ENCODE measurements around the gene YEATS2.
"Not testable (repeated sequence)": the region's sequence is repeated elsewhere in the genome, so short reads cannot be mapped to it uniquely, and the experiment has no call there.

Gene YEATS2

GRCh38 chr3:183776451-183776850 lies 78.9 kb downstream of the YEATS2 start:
- DNase-seq (ENCODE audit: low spot score) = not testable (repeated sequence)

- DNase-seq (ENCODE audit: low spot score) = no peak
Measured at GRCh38 chr3:183777016-183777618, 79.5 kb downstream of the YEATS2 start.

DNA sequence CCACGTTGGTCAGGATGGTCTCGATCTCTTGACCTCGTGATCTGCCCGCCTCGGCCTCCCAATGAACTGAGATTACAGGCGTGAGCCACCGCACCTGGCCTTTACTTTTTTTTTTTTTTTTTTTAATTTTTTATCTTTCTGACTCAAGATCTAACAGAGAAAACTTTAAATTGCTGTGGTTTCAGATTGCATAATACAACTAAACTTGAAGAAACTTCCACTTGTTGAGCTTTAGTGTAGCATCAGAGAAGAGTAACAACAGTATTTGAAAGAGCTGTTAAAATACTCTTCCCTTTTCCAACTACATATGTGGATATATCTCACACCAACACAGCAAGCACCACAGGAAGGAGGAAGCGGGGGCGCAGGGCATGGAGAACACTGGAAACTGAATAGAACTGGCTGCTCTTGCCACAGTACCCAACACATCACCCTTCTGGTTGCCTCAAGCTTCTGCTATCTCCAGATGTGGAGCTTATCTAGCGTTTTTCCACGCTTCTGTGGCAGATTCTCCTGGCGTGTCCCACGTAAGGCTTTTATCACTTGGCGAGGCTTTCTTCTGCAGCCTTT lies 82.4 kb downstream of the YEATS2 start:
- DNase-seq (ENCODE audit: low spot score) = no peak

DNA sequence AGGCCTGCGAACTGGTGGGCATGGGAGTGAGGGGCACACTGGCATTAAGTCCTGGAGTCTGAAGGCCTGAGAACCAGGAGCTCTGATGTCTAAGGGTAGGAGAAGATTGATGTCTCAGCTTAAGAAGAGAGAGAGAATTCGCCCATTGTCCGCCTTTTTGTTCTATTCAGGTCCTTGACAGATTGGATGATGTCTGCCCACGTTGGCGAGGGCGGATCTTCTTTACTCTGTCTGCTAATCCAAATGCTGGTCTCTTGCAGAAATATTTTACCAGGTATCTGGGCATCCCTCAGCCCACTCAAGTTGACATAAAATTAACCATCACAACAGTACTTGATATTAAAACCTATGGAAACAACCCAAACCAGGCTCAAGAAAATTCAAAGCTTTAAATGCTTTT lies 83.6 kb downstream of the YEATS2 start:
- DNase-seq (ENCODE audit: low spot score) = no peak

GRCh38 chr3:183782576-183783276 lies 85.1 kb downstream of the YEATS2 start:
- no peak for DNase-seq (ENCODE audit: low spot score)

GRCh38 chr3:183784503-183784902 lies 86.9 kb downstream of the YEATS2 start:
- not testable (repeated sequence) for DNase-seq (ENCODE audit: low spot score)

- DNase-seq (ENCODE audit: low spot score) = no peak
Measured at GRCh38 chr3:183789826-183790225, 92.2 kb downstream of the YEATS2 start.

- no peak for DNase-seq (ENCODE audit: low spot score)
Measured at GRCh38 chr3:183790700-183791099, 93.1 kb downstream of the YEATS2 start.

- no peak for DNase-seq (ENCODE audit: low spot score)
Measured at GRCh38 chr3:183792976-183793375, 95.4 kb downstream of the YEATS2 start.

DNA sequence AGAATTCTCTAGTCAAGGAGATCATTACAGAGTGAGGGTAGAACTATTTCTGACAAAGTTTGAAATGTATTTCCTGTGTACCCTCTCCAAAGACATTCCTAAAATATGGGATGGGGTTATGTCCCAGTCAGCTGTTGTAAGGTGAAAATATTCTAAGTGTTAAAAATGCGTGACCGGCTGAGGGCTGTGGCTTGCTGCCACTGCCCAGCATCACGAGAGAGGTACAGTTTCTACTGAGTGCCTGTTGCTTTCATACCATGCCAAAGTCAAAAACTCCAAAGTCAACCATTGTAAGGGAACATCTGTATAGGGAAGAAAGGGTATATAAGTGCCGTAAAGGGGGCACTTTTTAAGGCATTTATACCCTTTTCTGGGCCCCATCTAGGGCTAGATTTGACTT lies 96.9 kb downstream of the YEATS2 start:
- no peak for DNase-seq (ENCODE audit: low spot score)

- DNase-seq (ENCODE audit: low spot score) = no peak
Measured at GRCh38 chr3:183796372-183796771, 98.8 kb downstream of the YEATS2 start.

GRCh38 chr3:183797996-183798395 lies 100.4 kb downstream of the YEATS2 start:
- no peak for DNase-seq (ENCODE audit: low spot score)

- no peak for DNase-seq (ENCODE audit: low spot score)
Measured at GRCh38 chr3:183799461-183799860, 101.9 kb downstream of the YEATS2 start.

GRCh38 chr3:183800243-183800863 lies 102.8 kb downstream of the YEATS2 start:
- no peak for DNase-seq (ENCODE audit: low spot score)

GRCh38 chr3:183801601-183802000 lies 104.0 kb downstream of the YEATS2 start:
- no peak for DNase-seq (ENCODE audit: low spot score)

DNA sequence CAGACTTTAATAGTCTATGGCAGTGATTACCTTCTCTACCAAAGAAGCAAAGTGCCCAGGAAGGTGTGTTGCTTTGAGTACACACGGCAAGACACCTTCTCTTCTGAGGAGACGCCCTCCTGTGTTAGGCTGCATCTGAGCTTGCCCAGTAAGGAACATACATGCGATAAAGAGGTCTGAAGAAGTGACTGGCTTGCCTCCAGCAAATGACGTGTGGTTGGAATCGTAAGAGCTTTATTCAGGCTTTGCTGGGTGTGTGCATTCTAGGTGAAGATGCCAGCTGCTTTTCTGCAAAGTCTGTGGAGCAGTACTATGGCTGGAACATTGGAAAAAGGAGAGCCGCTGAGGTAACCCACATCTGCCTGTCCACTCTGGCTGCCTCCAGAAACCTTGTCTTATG lies 105.4 kb downstream of the YEATS2 start:
- DNase-seq (ENCODE audit: low spot score) = no peak

GRCh38 chr3:183807209-183807728 lies 109.7 kb downstream of the YEATS2 start:
- no peak for DNase-seq (ENCODE audit: low spot score)

DNA sequence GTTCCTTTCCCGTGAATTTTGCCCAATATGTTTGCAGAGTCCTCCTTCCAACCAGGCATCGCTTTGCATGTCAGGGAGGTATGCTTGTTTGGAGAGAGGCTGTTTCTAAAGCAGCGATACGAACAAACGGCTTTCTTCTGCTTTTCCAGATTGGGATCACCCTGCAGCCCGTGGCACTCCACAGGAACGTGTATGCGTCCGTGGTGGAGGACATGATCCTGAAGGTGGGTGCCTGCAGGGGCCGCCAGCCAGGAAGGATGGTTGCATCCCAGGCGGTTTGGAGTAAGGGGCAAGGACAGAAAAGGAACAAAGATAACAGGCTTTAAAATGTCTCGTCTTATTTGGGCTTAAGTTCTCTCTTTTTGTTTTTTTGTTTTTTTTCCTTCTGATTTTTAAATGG lies 110.3 kb downstream of the YEATS2 start:
- no peak for DNase-seq (ENCODE audit: low spot score)

GRCh38 chr3:183808355-183808754 lies 110.8 kb downstream of the YEATS2 start:
- no peak for DNase-seq (ENCODE audit: low spot score)

GRCh38 chr3:183809270-183809669 lies 111.7 kb downstream of the YEATS2 start:
- no peak for DNase-seq (ENCODE audit: low spot score)

- DNase-seq (ENCODE audit: low spot score) = no peak
Measured at GRCh38 chr3:183810643-183811594, 113.3 kb downstream of the YEATS2 start.

GRCh38 chr3:183811638-183812037 lies 114.0 kb downstream of the YEATS2 start:
- no peak for DNase-seq (ENCODE audit: low spot score)

Data from left forelimb (tissue), 1 donor.